ENCODE measurements around the gene UNC5B.

DNA sequence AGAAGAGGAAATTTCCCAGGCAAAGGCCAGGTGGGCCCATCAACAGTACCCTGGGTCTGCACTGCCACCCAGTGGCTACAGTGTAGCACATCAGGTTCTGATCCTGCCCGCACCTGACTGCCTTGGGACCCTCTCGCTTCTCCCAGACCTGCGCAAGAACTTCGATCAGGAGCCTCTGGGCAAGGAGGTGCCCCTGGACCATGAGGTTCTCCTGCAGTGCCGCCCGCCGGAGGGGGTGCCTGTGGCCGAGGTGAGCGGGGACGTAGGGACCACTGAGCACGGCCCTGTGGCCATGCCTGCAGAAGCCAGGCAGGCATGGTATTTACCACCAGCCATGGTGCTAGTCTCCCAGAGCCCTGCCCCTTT, 72.8 kb downstream of the UNC5B start:
- TF ChIP-seq EZH2phosphoT487 (IDR thresholded peaks at IDR 0.05; ENCODE audit: insufficient read depth, low read depth) (no peak), EZH2 (IDR thresholded peaks at IDR 0.05; ENCODE audit: insufficient read depth, poor library complexity, severe bottlenecking) (no peak)
